IMR-90 (cell line): ENCODE data around the gene KRT3. TPM values are rescaled to one million over a fixed set of nuclear protein-coding genes. Genes with fewer than 3 reads are reported as not detected.

Source experiments
- ATAC-seq: fragments of 200-7000 bp; cut with Tn5 transposase; 2 replicates; pipeline ENCODE4 v1.9.1; 2020; ENCODE audit warnings: low read depth, mild to moderate bottlenecking, moderate library complexity
- BruUV-seq: library from RNA; stranded (reverse); fragments of 400-500 nt; replicated peaks from 2 replicates; lab custom pipeline; 2021; lab: Mats Ljungman, UMichigan
- CTCF ChIA-PET: fragments of 300-600 bp; formaldehyde crosslinking; extraction: SDS; loops from one replicate; lab custom pipeline; 2021; ENCODE audit warnings: antibody characterized with exemption; lab: Yijun Ruan, JAX
- POLR2A ChIA-PET: fragments of 300-600 bp; sonication (Branson Sonifier 250); formaldehyde crosslinking; loops from one replicate; lab custom pipeline; 2022; ENCODE audit warnings: antibody characterized with exemption; ENCODE audit not compliant: unreplicated experiment; lab: Charles Lee
- DNase-seq: peaks from one replicate; pipeline ENCODE4 v3.0.0; 2013
- H2AFZ ChIP-seq: replicated peaks from 2 replicates; pipeline ENCODE3; 2013; ENCODE audit warnings: low read length, mild to moderate bottlenecking; ENCODE audit not compliant: poor library complexity
- H2AK5ac ChIP-seq: 2 replicates; pipeline ENCODE4 v1.6.1; 2013; ENCODE audit warnings: low read depth, low read length, inconsistent platforms
- H2AK9ac ChIP-seq: replicated peaks from 2 replicates; pipeline ENCODE3; 2013; ENCODE audit warnings: mild to moderate bottlenecking, low read depth, low read length, moderate library complexity; ENCODE audit not compliant: poor library complexity
- H2BK120ac ChIP-seq: 2 replicates; pipeline ENCODE4 v1.6.1; 2013; ENCODE audit warnings: low read depth, low read length, inconsistent platforms
- H2BK15ac ChIP-seq: 3 replicates; pipeline ENCODE4 v1.6.1; 2013; ENCODE audit warnings: low read depth, low read length, inconsistent platforms
- H2BK20ac ChIP-seq: 2 replicates; pipeline ENCODE4 v1.6.1; 2013; ENCODE audit warnings: low read depth, mild to moderate bottlenecking, inconsistent platforms, low read length, moderate library complexity
- H2BK5ac ChIP-seq: 2 replicates; pipeline ENCODE4 v1.6.1; 2013; ENCODE audit warnings: mild to moderate bottlenecking, low read depth, low read length, inconsistent platforms; ENCODE audit not compliant: poor library complexity, severe bottlenecking
- H3K14ac ChIP-seq: replicated peaks from 2 replicates; pipeline ENCODE4 v1.6.1; 2013; ENCODE audit warnings: low read depth, low read length, inconsistent platforms
- H3K18ac ChIP-seq: 2 replicates; pipeline ENCODE4 v1.6.1; 2013; ENCODE audit warnings: low read depth, low read length, control low read depth
- H3K23ac ChIP-seq: 2 replicates; pipeline ENCODE4 v1.6.1; 2013; ENCODE audit warnings: low read depth, low read length, inconsistent platforms
- H3K27ac ChIP-seq: 2 replicates; pipeline ENCODE4 v1.5.1; 2013; ENCODE audit warnings: mild to moderate bottlenecking, control low read depth, low read length; ENCODE audit not compliant: insufficient read depth
- H3K27me3 ChIP-seq: 2 replicates; pipeline ENCODE4 v1.6.1; 2013; ENCODE audit warnings: low read length; ENCODE audit not compliant: control insufficient read depth, insufficient read depth
- H3K36me3 ChIP-seq: 2 replicates; pipeline ENCODE4 v1.6.1; 2013; ENCODE audit warnings: low read length, mixed read lengths; ENCODE audit not compliant: control insufficient read depth, insufficient read depth
- H3K4ac ChIP-seq: 2 replicates; pipeline ENCODE4 v1.6.1; 2013; ENCODE audit warnings: low read depth, low read length, inconsistent platforms
- H3K4me1 ChIP-seq: 2 replicates; pipeline ENCODE4 v1.6.1; 2013; ENCODE audit warnings: low read length, mixed read lengths; ENCODE audit not compliant: control insufficient read depth, insufficient read depth
- H3K4me2 ChIP-seq: 2 replicates; pipeline ENCODE4 v1.6.1; 2013; ENCODE audit warnings: low read depth, mild to moderate bottlenecking, control low read depth, low read length, moderate library complexity
- H3K4me3 ChIP-seq: 2 replicates; pipeline ENCODE4 v1.5.1; 2013; ENCODE audit warnings: low read depth, mild to moderate bottlenecking, control low read depth, low read length, moderate library complexity; ENCODE audit not compliant: insufficient read depth
- H3K56ac ChIP-seq: 2 replicates; pipeline ENCODE4 v1.6.1; 2013; ENCODE audit warnings: low read length, inconsistent platforms; ENCODE audit not compliant: insufficient read depth; ENCODE audit errors: extremely low read depth
- H3K79me1 ChIP-seq, 2 experiments: 2 replicates each; pipeline ENCODE4 v1.6.1; 2013; ENCODE audit warnings: low read length in 2 of 2, inconsistent platforms in 1 of 2, low read depth in 1 of 2
- H3K9ac ChIP-seq: 2 replicates; pipeline ENCODE4 v1.6.1; 2013; ENCODE audit warnings: low read depth, low read length, control low read depth
- H3K9me1 ChIP-seq: 2 replicates; pipeline ENCODE4 v1.6.1; 2013; ENCODE audit warnings: low read length, inconsistent platforms; ENCODE audit not compliant: insufficient read depth
- H3K9me3 ChIP-seq: 2 replicates; pipeline ENCODE4 v1.6.1; 2013; ENCODE audit warnings: low read length; ENCODE audit not compliant: control insufficient read depth, insufficient read depth
- H4K20me1 ChIP-seq: 2 replicates; pipeline ENCODE4 v1.6.1; 2013; ENCODE audit warnings: low read length, inconsistent platforms; ENCODE audit not compliant: insufficient read depth
- H4K5ac ChIP-seq: 2 replicates; pipeline ENCODE4 v1.6.1; 2013; ENCODE audit warnings: mild to moderate bottlenecking, low read depth, low read length, control low read depth
- H4K8ac ChIP-seq, 2 experiments: 2 replicates each; pipeline ENCODE4 v1.6.1; 2013; ENCODE audit warnings: low read depth in 2 of 2, low read length in 2 of 2, control low read depth in 1 of 2, inconsistent platforms in 1 of 2
- H4K91ac ChIP-seq: 2 replicates; pipeline ENCODE4 v1.6.1; 2013; ENCODE audit warnings: low read depth, low read length, inconsistent platforms; ENCODE audit not compliant: insufficient read depth
- MAFK ChIP-seq: IDR thresholded peaks from 2 replicates; pipeline ENCODE4 v1.6.1; 2012; ENCODE audit warnings: low read depth, low read length, improper control_type of control experiment
- MXI1 ChIP-seq: IDR thresholded peaks from 2 replicates; pipeline ENCODE4 v1.6.1; 2012; ENCODE audit warnings: low read depth, mild to moderate bottlenecking, low read length, moderate library complexity, borderline replicate concordance
- POLR2A ChIP-seq: IDR thresholded peaks from 2 replicates; pipeline ENCODE4 v1.6.1; 2012; ENCODE audit warnings: mild to moderate bottlenecking, low read depth, low read length
- RAD21 ChIP-seq: IDR thresholded peaks from 2 replicates; pipeline ENCODE4 v1.6.1; 2012; ENCODE audit warnings: low read length, improper control_type of control experiment
- dilution Hi-C: fragments of 300-500 bp; cut with HindIII; formaldehyde crosslinking; loops from one replicate; pipeline ENCODE4 v1.14.3; 2018; ENCODE audit warnings: low sequenced_read_pairs; ENCODE audit not compliant: unreplicated experiment
- in situ Hi-C: fragments of 300-500 bp; cut with MboI; formaldehyde crosslinking; loops from 3 replicates; pipeline ENCODE4 v1.14.3; 2019; ENCODE audit warnings: low sequenced_read_pairs, inconsistent platforms, mixed read lengths
- intact Hi-C: fragments of 100-400 bp; cut with micrococcal nuclease; formaldehyde crosslinking; loops from 2 replicates; pipeline ENCODE4 v1.10.0; 2022
- microRNA-seq, 2 experiments: library from miRNA; stranded (forward) in 1 of 2; unstranded in 1 of 2; fragments of 10-50 nt in 1 of 2; fragments of <30 nt in 1 of 2; gene quantifications in 1 of 2; microRNA quantifications in 1 of 2; one replicate each; pipeline versions ENCODE3 to v1.1.0; 2013 to 2020; ENCODE audit not compliant: insufficient read depth in 1 of 2, insufficient read length in 1 of 2, unreplicated experiment in 1 of 2
- polyA plus RNA-seq, 3 experiments: library from polyadenylated mRNA; depleted of rRNA; stranded (reverse); fragments of >200 nt; gene quantifications; 2 replicates each; pipeline ENCODE4 v1.2.3, GENCODE V29; 2012; ENCODE audit warnings: low replicate concordance in 1 of 3
- small RNA-seq, 5 experiments: library from RNA; depleted of rRNA; stranded (forward); fragments of <200 nt; gene quantifications; one replicate each; pipeline ENCODE3, GENCODE V24; 2012
- total RNA-seq: library from RNA; depleted of rRNA; stranded (reverse); fragments of >200 nt; gene quantifications from 2 replicates; pipeline ENCODE4 v1.2.3, GENCODE V29; 2012; rRNA removed

KRT3 gene
- total and polyA plus RNA-seq, 2 of the 4 experiments (the other 2 are of a cell fraction): not detected

DNA sequence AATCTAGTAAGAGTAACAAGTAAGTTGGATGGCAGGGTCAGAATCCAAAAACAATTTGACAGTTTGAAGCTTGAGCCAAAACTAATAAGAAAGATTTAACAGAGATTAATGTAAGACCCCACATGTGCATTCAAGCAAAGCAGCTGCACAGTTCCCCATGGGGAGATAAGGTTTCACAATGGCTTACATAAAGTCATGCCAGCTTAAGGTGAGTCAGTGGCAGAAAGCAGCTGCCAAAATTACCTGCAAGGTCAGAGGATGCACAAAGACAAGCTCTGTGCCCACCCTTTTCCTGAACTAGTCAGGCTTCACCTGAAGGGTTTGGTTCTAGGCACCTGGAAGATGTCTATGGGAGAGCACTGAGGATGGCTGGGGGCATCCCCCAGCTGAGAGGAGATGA lies 56.0 kb downstream of the KRT3 start:
- intact Hi-C loops: no loop called here
- no peak overlapping the region for H2BK120ac ChIP-seq
- no peak overlapping the region for H2BK15ac ChIP-seq
- in situ Hi-C loops: no loop called here
- H3K4me3 ChIP-seq: no peak overlapping the region
- H3K23ac ChIP-seq: no peak overlapping the region
- H3K36me3 ChIP-seq: no peaks in the 10 kb centered on the region
- ATAC-seq: no peak
- no peak for TF ChIP-seq MXI1
- no peak for TF ChIP-seq MAFK
- TF ChIP-seq RAD21: no peak
- TF ChIP-seq POLR2A: no peak
- no peak overlapping the region for H4K91ac ChIP-seq
- dilution Hi-C loops: no loop called here
- no peaks in the 10 kb centered on the region for H3K27me3 ChIP-seq
- ChIA-PET POLR2A (no interaction called here), CTCF (no interaction called here)
- no peak overlapping the region for H2AK5ac ChIP-seq
- H3K4me2 ChIP-seq: no peak overlapping the region
- H3K4ac ChIP-seq: no peak overlapping the region
- no peak for DNase-seq
- no peaks in the 10 kb centered on the region for H3K4me1 ChIP-seq
- H3K79me1 ChIP-seq: no peaks in the 10 kb centered on the region
- H4K5ac ChIP-seq: no peak overlapping the region
- H3K56ac ChIP-seq: no peak overlapping the region
- no peaks in the 10 kb centered on the region for H3K9me1 ChIP-seq
- H3K9me3 ChIP-seq: no peaks in the 10 kb centered on the region
- BruUV-seq: no TSS peak
- H3K27ac ChIP-seq: no peak overlapping the region
- H2BK20ac ChIP-seq: no peak overlapping the region
- no peak overlapping the region for H3K14ac ChIP-seq
- H4K20me1 ChIP-seq: no peaks in the 10 kb centered on the region
- H2AFZ ChIP-seq: no peak overlapping the region
- H3K18ac ChIP-seq: no peak overlapping the region
- H2BK5ac ChIP-seq: no peak overlapping the region
- H3K9ac ChIP-seq: no peak overlapping the region
- no peak overlapping the region for H2AK9ac ChIP-seq
- no peak overlapping the region for H4K8ac ChIP-seq

Small RNAs within 50 kb of the gene (microRNA-seq; reads per million reads assigned to microRNA genes)
- gene AC107016.2 (ENCODE audit: insufficient read depth, insufficient read length): not detected

Small RNAs within 50 kb of the gene (small RNA-seq; reads per million reads assigned to genes)
- gene AC107016.2: 0 reads per million in 5 experiments

Other genes with a start within 250 kb of the KRT3 start
- not detected in 2 replicates for gene KRT71, start 243.0 kb downstream of the KRT3 start, total RNA-seq
- gene KRT71, start 243.0 kb downstream of the KRT3 start, polyA plus RNA-seq (2012; rRNA removed): not detected in 2 replicates
- not detected in 2 replicates for gene KRT74, start 222.3 kb downstream of the KRT3 start, total RNA-seq
- gene KRT74, start 222.3 kb downstream of the KRT3 start, polyA plus RNA-seq (2012; rRNA removed): not detected in 2 replicates
- not detected in 2 replicates for gene KRT72, start 194.7 kb downstream of the KRT3 start, total RNA-seq
- not detected in 2 replicates for gene KRT72, start 194.7 kb downstream of the KRT3 start, polyA plus RNA-seq (2012; rRNA removed)
- not detected in 2 replicates for gene KRT73, start 177.6 kb downstream of the KRT3 start, total RNA-seq
- gene KRT73, start 177.6 kb downstream of the KRT3 start, polyA plus RNA-seq (2012; rRNA removed): not detected in 2 replicates
- not detected in 2 replicates for gene KRT2, start 143.9 kb downstream of the KRT3 start, total RNA-seq
- not detected in 2 replicates for gene KRT2, start 143.9 kb downstream of the KRT3 start, polyA plus RNA-seq (2012; rRNA removed)
- not detected in 2 replicates for gene KRT1, start 115.7 kb downstream of the KRT3 start, total RNA-seq
- gene KRT1, start 115.7 kb downstream of the KRT3 start, polyA plus RNA-seq (2012; rRNA removed): not detected in 2 replicates
- gene KRT77, start 92.6 kb downstream of the KRT3 start, total RNA-seq: not detected in 2 replicates
- gene KRT77, start 92.6 kb downstream of the KRT3 start, polyA plus RNA-seq (2012; rRNA removed): not detected in 2 replicates
- not detected in 2 replicates for gene KRT76, start 18.8 kb downstream of the KRT3 start, total RNA-seq
- gene KRT76, start 18.8 kb downstream of the KRT3 start, polyA plus RNA-seq (2012; rRNA removed): not detected in 2 replicates
- under 0.01 TPM in 1 of 2 replicates, not detected in the other for gene KRT4, start 18.0 kb upstream of the KRT3 start, total RNA-seq
- gene KRT4, start 18.0 kb upstream of the KRT3 start, polyA plus RNA-seq (2012; rRNA removed): 0.03 and 0.07 TPM in 2 replicates
- gene KRT79, start 38.2 kb upstream of the KRT3 start, total RNA-seq: under 0.01 TPM in 1 of 2 replicates, not detected in the other
- gene KRT79, start 38.2 kb upstream of the KRT3 start, polyA plus RNA-seq (2012; rRNA removed): 0.09 and 0.24 TPM in 2 replicates
- not detected in 2 replicates for gene KRT78, start 52.9 kb upstream of the KRT3 start, total RNA-seq
- not detected in 2 replicates for gene KRT78, start 52.9 kb upstream of the KRT3 start, polyA plus RNA-seq (2012; rRNA removed)
- gene KRT8, start 109.0 kb upstream of the KRT3 start, total RNA-seq: 10.9 and 14.2 TPM in 2 replicates
- gene KRT8, start 109.0 kb upstream of the KRT3 start, polyA plus RNA-seq (2012; rRNA removed): 38.6 and 39.3 TPM in 2 replicates
- 465 and 488 TPM in 2 replicates for gene KRT18, start 153.0 kb upstream of the KRT3 start, total RNA-seq
- gene KRT18, start 153.0 kb upstream of the KRT3 start, polyA plus RNA-seq (2012; rRNA removed): 272 and 287 TPM in 2 replicates
- 671 and 1,144 TPM in 2 replicates for gene EIF4B, start 210.3 kb upstream of the KRT3 start, total RNA-seq
- gene EIF4B, start 210.3 kb upstream of the KRT3 start, polyA plus RNA-seq (2012; rRNA removed): 227 and 313 TPM in 2 replicates